ENCODE measurements around the gene SCARB1.

SCARB1 gene

DNA sequence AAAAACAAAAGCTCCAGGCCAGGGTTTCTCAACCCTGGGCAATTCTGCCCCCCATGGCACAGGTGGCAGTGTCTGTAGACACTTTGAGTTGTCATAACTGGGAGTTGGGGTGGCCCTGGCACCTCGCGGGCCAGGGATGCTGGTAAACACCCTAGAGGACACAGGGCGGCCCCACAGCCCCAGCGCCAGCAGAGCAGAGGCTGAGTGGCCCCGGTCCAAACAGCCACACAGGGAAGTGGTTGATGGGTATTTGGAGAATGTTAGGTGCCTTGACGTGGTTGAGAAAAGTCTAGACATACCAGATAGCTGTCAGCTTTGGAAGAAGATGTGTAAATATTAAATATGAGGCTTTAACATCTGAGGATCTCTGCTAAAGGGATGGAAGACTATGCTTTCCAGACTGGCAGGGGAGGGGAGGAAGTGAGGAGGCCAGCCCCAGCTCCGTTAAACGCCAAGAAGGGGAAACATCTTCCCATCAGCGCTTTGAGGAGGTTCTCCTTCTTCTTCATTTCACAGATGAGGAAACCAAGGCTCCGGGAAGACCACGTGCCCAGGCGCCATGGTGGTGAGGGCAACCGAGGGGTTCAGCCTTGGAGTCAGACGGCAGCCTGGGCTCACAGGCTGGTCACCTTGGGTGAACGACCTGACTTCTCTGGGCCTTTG, 103.7 kb downstream of the SCARB1 start:
- Histone ChIP-seq H3K36me3 (ENCODE audit: control insufficient read depth, insufficient read depth, low read length) (no peaks in the 10 kb centered on the region), H3K4me3 (replicated peaks; ENCODE audit: low read depth, low read length) (no peak overlapping the region), H3K27me3 (replicated peaks; ENCODE audit: control insufficient read depth, insufficient read depth, low read length) (no peaks in the 10 kb centered on the region)
- TF ChIP-seq, protein P1, sequence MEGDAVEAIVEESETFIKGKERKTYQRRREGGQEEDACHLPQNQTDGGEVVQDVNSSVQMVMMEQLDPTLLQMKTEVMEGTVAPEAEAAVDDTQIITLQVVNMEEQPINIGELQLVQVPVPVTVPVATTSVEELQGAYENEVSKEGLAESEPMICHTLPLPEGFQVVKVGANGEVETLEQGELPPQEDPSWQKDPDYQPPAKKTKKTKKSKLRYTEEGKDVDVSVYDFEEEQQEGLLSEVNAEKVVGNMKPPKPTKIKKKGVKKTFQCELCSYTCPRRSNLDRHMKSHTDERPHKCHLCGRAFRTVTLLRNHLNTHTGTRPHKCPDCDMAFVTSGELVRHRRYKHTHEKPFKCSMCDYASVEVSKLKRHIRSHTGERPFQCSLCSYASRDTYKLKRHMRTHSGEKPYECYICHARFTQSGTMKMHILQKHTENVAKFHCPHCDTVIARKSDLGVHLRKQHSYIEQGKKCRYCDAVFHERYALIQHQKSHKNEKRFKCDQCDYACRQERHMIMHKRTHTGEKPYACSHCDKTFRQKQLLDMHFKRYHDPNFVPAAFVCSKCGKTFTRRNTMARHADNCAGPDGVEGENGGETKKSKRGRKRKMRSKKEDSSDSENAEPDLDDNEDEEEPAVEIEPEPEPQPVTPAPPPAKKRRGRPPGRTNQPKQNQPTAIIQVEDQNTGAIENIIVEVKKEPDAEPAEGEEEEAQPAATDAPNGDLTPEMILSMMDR (IDR thresholded peaks at IDR 0.05; ENCODE audit: insufficient read depth, low read length, poor library complexity, severe bottlenecking) = no peak
- no peak for DNase-seq (ENCODE audit: extremely low read depth, insufficient read length)

DNA sequence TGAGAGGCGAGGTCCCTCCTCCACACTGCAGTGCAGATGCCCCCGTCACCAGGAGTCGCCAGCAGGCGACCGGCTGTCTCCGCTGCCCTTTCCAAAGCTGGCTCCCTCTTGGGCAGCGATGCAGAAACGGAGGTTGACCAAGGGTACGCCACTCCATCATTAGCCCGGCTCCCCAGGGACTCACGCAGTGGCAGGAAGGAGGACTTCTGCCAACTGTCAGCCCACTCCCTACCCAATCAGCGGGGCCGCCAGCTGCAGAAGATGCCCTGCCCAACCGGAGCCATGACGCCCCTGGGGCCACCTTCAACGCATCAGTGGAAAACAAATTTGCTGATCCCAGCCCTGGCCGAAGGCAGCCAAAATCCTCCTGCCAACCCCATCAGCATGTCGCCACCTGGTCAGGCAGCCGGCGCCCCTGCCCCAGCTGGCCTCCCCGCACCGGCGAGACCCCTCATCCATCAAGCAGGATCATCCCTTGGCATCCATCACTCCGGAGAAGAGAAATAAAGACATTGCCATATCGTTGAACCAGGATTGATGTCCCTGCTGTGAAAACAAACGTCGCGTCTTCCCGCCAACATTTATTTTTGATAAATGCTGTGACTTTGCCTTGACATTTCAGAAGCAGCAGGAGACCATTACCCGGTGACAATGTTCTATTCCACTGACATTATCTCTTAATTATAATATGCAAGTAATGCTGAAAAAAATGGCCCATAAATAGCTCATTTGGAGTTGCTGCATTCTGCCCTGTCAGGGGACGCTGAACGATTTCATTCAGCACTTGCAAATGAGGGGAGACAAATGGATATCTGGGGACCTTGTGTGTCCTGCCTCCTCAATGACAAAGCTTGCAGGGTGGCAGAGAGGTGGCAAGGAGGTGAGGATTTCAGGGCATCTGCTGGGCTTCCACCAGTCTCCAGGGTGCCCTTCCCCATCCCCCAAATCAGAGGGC, 105.1 kb downstream of the SCARB1 start:
- H3K27me3 ChIP-seq (replicated peaks; ENCODE audit: control insufficient read depth, insufficient read depth, low read length) = no peaks in the 10 kb centered on the region; the same call in 1 of the 2 replicates
- H3K4me3 ChIP-seq (replicated peaks; ENCODE audit: low read depth, low read length) = no peak overlapping the region
- H3K36me3 ChIP-seq (ENCODE audit: control insufficient read depth, insufficient read depth, low read length) = no peaks in the 10 kb centered on the region
- no peak for DNase-seq (ENCODE audit: extremely low read depth, insufficient read length)
- TF ChIP-seq, protein P1 (IDR thresholded peaks at IDR 0.05; ENCODE audit: insufficient read depth, low read length, poor library complexity, severe bottlenecking) = no peak

DNA sequence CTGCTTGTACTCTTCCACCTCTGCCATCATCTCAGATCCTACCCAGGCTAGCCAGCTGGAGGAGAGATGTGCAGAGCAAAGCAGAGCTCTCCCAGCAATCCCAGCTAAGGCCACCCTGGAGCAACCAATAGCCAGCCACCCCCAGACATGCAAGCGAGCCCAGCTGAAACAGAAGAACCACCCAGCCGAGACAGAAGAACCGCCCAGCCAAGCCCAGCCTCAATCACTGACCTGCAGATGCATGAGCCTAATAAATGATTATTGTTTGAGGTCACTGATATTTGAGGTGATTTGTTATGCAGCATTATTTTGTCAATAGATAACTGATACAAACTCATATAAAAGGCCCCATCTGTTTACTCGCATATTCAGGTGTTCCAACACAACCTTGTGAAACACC, 106.3 kb downstream of the SCARB1 start:
- DNase-seq (ENCODE audit: extremely low read depth, insufficient read length) = no peak
- Histone ChIP-seq H3K27me3 (replicated peaks; ENCODE audit: control insufficient read depth, insufficient read depth, low read length) (no peaks in the 10 kb centered on the region; the same call in 1 of the 2 replicates), H3K36me3 (ENCODE audit: control insufficient read depth, insufficient read depth, low read length) (no peaks in the 10 kb centered on the region), H3K4me3 (replicated peaks; ENCODE audit: low read depth, low read length) (no peak overlapping the region)
- TF ChIP-seq, protein P1 (IDR thresholded peaks at IDR 0.05; ENCODE audit: insufficient read depth, low read length, poor library complexity, severe bottlenecking) = no peak

DNA sequence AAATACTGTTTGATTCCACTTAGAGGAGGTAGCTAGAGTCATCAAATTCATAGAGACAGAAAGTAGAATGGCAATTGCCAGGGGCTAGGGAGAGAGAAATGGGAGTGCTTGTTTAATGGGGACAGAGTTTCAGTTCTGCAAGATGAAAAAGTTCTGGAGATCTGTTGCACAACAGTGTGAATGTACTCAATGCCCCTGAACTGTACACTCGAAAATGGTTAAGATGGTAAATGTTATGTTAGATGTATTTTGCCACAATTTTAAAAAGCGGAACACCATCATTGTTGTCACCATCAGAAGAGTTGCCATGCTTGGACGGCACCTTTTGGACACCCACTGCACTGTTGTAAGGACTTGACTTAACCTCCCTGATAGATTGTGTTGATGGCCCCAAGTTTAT, 106.9 kb downstream of the SCARB1 start:
- Histone ChIP-seq H3K36me3 (ENCODE audit: control insufficient read depth, insufficient read depth, low read length) (no peaks in the 10 kb centered on the region), H3K27me3 (replicated peaks; ENCODE audit: control insufficient read depth, insufficient read depth, low read length) (no peaks in the 10 kb centered on the region; the same call in 1 of the 2 replicates), H3K4me3 (replicated peaks; ENCODE audit: low read depth, low read length) (no peak overlapping the region)
- no peak for DNase-seq (ENCODE audit: extremely low read depth, insufficient read length)
- TF ChIP-seq, protein P1 (IDR thresholded peaks at IDR 0.05; ENCODE audit: insufficient read depth, low read length, poor library complexity, severe bottlenecking) = no peak

DNA sequence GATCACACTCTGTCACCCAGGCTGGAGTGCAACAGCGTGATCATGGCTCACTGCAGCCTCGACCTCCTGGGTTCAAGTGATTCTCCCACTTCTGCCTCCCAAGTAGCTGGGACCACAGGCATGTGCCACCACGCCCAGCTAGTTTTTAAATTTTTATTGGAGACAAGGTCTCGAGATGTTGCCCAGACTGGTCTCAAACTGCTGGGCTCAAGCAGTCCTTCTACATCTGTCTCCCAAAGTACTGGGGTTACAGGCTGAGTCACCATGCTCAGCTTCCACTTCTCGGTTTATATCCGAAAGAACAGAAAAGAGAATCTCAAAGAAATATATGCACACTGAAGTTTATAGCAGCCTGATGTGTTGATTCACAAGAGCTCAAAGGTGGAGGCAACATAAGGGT, 107.5 kb downstream of the SCARB1 start:
- no peaks in the 10 kb centered on the region for H3K36me3 ChIP-seq (ENCODE audit: control insufficient read depth, insufficient read depth, low read length)
- no peak for DNase-seq (ENCODE audit: extremely low read depth, insufficient read length)
- H3K27me3 ChIP-seq (replicated peaks; ENCODE audit: control insufficient read depth, insufficient read depth, low read length) = no peaks in the 10 kb centered on the region; the same call in 1 of the 2 replicates
- H3K4me3 ChIP-seq (replicated peaks; ENCODE audit: low read depth, low read length) = no peak overlapping the region
- TF ChIP-seq, protein P1 (IDR thresholded peaks at IDR 0.05; ENCODE audit: insufficient read depth, low read length, poor library complexity, severe bottlenecking) = no peak

Measured in GM06990 (cell line).